ENCODE results near the gene SERPINI1.

Gene SERPINI1

GRCh38 chr3:167835359-167835758 is 99.8 kb downstream of the SERPINI1 start:
- TF ChIP-seq SNAI2 (CRISPR knock-in tag; IDR thresholded peaks at IDR 0.05) (no peak), OSR1 (CRISPR knock-in tag; IDR thresholded peaks at IDR 0.05) (no peak), PPARA (CRISPR knock-in tag; IDR thresholded peaks at IDR 0.05; ENCODE audit: borderline replicate concordance) (no peak), RARB (CRISPR knock-in tag; IDR thresholded peaks at IDR 0.05) (no peak), BACH2 (CRISPR knock-in tag; IDR thresholded peaks at IDR 0.05; ENCODE audit: borderline replicate concordance) (no peak), TCF4 (CRISPR knock-in tag; IDR thresholded peaks at IDR 0.05; ENCODE audit: borderline replicate concordance) (no peak), ESRRG (CRISPR knock-in tag; IDR thresholded peaks at IDR 0.05) (no peak), ZFP3 (CRISPR knock-in tag; IDR thresholded peaks at IDR 0.05) (no peak), TOX (CRISPR knock-in tag; IDR thresholded peaks at IDR 0.05; ENCODE audit: borderline replicate concordance) (no peak)
- TF ChIP-seq, protein P1, sequence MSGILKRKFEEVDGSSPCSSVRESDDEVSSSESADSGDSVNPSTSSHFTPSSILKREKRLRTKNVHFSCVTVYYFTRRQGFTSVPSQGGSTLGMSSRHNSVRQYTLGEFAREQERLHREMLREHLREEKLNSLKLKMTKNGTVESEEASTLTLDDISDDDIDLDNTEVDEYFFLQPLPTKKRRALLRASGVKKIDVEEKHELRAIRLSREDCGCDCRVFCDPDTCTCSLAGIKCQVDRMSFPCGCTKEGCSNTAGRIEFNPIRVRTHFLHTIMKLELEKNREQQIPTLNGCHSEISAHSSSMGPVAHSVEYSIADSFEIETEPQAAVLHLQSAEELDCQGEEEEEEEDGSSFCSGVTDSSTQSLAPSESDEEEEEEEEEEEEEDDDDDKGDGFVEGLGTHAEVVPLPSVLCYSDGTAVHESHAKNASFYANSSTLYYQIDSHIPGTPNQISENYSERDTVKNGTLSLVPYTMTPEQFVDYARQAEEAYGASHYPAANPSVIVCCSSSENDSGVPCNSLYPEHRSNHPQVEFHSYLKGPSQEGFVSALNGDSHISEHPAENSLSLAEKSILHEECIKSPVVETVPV (CRISPR knock-in tag; IDR thresholded peaks at IDR 0.05) = no peak
- TF ChIP-seq, protein P2, sequence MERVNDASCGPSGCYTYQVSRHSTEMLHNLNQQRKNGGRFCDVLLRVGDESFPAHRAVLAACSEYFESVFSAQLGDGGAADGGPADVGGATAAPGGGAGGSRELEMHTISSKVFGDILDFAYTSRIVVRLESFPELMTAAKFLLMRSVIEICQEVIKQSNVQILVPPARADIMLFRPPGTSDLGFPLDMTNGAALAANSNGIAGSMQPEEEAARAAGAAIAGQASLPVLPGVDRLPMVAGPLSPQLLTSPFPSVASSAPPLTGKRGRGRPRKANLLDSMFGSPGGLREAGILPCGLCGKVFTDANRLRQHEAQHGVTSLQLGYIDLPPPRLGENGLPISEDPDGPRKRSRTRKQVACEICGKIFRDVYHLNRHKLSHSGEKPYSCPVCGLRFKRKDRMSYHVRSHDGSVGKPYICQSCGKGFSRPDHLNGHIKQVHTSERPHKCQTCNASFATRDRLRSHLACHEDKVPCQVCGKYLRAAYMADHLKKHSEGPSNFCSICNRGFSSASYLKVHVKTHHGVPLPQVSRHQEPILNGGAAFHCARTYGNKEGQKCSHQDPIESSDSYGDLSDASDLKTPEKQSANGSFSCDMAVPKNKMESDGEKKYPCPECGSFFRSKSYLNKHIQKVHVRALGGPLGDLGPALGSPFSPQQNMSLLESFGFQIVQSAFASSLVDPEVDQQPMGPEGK (CRISPR knock-in tag; IDR thresholded peaks at IDR 0.05; ENCODE audit: borderline replicate concordance) = no peak

GRCh38 chr3:167835953-167836352 is 100.4 kb downstream of the SERPINI1 start:
- no peak for ATAC-seq
- TF ChIP-seq ISL1 (CRISPR knock-in tag; IDR thresholded peaks at IDR 0.05) = no peak
- TF ChIP-seq OSR1 (CRISPR knock-in tag; IDR thresholded peaks at IDR 0.05) = no peak
- no peak for TF ChIP-seq TCF4 (CRISPR knock-in tag; IDR thresholded peaks at IDR 0.05; ENCODE audit: borderline replicate concordance)
- TF ChIP-seq CREB5 (CRISPR knock-in tag; IDR thresholded peaks at IDR 0.05; ENCODE audit: low read depth) = no peak
- no peak for TF ChIP-seq CSDC2 (CRISPR knock-in tag; IDR thresholded peaks at IDR 0.05)
- no peak for TF ChIP-seq GLIS3 (CRISPR knock-in tag; IDR thresholded peaks at IDR 0.05)
- no peak for TF ChIP-seq ESRRG (CRISPR knock-in tag; IDR thresholded peaks at IDR 0.05)

More at GRCh38 chr3:167835359-167835758, 99.8 kb downstream of the SERPINI1 start:
- no peak for ATAC-seq

- no peak; the same call in 2 of the 3 replicates for ATAC-seq
- TF ChIP-seq TOX (CRISPR knock-in tag; IDR thresholded peaks at IDR 0.05; ENCODE audit: borderline replicate concordance) (no peak), ESRRG (CRISPR knock-in tag; IDR thresholded peaks at IDR 0.05) (no peak), SNAI2 (CRISPR knock-in tag; IDR thresholded peaks at IDR 0.05) (no peak), ZFP3 (CRISPR knock-in tag; IDR thresholded peaks at IDR 0.05) (no peak), ZNF8 (CRISPR knock-in tag; IDR thresholded peaks at IDR 0.05) (no peak), ISL1 (CRISPR knock-in tag; IDR thresholded peaks at IDR 0.05) (no peak), RARB (CRISPR knock-in tag; IDR thresholded peaks at IDR 0.05) (no peak), CSDC2 (CRISPR knock-in tag; IDR thresholded peaks at IDR 0.05) (no peak), ZC3H10 (CRISPR knock-in tag; IDR thresholded peaks at IDR 0.05) (no peak), OSR1 (CRISPR knock-in tag; IDR thresholded peaks at IDR 0.05) (no peak), TCF4 (CRISPR knock-in tag; IDR thresholded peaks at IDR 0.05; ENCODE audit: borderline replicate concordance) (no peak), ZNF565 (CRISPR knock-in tag; conservative IDR thresholded peaks at IDR 0.05; ENCODE audit: low read depth) (no peak), POU6F1 (CRISPR knock-in tag; IDR thresholded peaks at IDR 0.05; ENCODE audit: borderline replicate concordance, low read depth) (no peak)
- TF ChIP-seq, protein P1 (CRISPR knock-in tag; IDR thresholded peaks at IDR 0.05) = no peak
- TF ChIP-seq, protein P2 (CRISPR knock-in tag; IDR thresholded peaks at IDR 0.05; ENCODE audit: borderline replicate concordance) = no peak
These were observed 101.9 kb downstream of the SERPINI1 start for GRCh38 chr3:167837466-167837865.

All from SK-N-SH treated with all-trans-retinoic acid at 6 μM for 48 hours (cell line).